NCI-H2171 treated with DMSO at 0.1 percent for 48 hours (cell line): ENCODE results near the gene PPP1R1B.

Source experiments
- DNase-seq: peaks from one replicate; lab custom pipeline; 2025; lab: John Stamatoyannopoulos, UW

Gene PPP1R1B

DNA sequence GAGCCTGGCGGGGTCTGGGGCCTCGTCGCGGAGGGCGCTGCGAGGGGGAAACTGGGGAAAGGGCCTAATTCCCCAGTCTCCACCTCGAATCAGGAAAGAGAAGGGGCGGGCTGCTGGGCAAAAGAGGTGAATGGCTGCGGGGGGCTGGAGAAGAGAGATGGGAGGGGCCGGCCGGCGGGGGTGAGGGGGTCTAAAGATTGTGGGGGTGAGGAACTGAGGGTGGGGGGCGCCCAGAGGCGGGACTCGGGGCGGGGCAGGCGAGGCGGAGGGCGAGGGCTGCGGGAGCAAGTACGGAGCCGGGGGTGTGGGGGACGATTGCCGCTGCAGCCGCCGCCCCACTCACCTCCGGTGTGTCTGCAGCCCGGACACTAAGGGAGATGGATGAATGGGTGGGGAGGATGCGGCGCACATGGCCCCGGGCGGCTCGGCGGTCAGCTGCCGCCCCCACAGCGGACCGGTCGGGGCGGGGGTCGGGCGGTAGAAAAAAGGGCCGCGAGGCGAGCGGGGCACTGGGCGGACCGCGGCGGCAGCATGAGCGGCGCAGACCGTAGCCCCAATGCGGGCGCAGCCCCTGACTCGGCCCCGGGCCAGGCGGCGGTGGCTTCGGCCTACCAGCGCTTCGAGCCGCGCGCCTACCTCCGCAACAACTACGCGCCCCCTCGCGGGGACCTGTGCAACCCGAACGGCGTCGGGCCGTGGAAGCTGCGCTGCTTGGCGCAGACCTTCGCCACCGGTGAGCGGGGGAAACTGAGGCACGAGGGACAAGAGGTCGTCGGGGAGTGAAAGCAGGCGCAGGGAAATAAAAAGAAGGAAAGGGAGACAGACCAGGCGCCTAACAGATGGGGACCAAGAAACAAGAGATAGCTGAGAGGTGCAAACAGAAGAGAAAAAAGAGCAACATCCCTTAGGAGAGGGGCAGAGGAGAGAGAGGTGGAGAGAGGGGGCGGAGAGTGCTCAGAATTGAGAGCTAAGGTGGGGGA lies 41.5 kb downstream of the PPP1R1B start, which contains the start of gene PNMT:
TSS of gene PNMT (plus strand) at position 509 of the 980 bp plus-strand sequence. CDS start at position 532, 23 bp downstream.
- peak; percentile 59 for DNase-seq

DNA sequence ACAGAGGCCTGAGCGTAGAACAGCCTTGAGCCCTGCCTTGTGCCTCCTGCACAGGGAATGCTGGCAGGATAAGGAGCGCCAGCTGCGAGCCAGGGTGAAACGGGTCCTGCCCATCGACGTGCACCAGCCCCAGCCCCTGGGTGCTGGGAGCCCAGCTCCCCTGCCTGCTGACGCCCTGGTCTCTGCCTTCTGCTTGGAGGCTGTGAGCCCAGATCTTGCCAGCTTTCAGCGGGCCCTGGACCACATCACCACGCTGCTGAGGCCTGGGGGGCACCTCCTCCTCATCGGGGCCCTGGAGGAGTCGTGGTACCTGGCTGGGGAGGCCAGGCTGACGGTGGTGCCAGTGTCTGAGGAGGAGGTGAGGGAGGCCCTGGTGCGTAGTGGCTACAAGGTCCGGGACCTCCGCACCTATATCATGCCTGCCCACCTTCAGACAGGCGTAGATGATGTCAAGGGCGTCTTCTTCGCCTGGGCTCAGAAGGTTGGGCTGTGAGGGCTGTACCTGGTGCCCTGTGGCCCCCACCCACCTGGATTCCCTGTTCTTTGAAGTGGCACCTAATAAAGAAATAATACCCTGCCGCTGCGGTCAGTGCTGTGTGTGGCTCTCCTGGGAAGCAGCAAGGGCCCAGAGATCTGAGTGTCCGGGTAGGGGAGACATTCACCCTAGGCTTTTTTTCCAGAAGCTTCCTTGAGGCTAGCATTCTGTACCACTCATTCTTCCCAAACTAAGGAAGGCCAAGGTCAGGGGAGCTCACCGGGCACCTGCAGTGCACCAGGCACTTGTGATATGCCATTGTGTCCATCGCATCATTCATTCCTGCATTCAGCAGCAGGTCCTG lies 43.4 kb downstream of the PPP1R1B start:
- no peak for DNase-seq

DNA sequence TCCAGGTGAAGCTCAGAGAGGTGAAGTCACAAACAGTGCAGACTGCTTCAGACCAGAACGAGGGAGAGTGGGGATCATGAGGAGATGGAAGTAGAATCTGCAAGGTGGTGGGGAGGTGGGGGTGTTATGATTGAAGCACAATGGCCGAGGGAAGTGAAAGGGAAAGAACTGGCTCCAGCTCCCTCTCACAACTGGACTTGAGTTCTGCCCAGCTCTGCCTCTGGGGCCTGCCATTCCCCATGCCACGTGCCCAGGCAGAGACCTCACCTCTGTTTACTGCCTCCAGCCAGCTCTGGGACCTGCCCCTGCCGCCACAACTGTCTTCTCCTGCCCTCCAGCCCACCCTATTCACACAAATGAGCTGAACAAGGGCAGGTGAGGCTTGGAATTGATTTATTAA lies 44.0 kb downstream of the PPP1R1B start:
- DNase-seq = no peak

DNA sequence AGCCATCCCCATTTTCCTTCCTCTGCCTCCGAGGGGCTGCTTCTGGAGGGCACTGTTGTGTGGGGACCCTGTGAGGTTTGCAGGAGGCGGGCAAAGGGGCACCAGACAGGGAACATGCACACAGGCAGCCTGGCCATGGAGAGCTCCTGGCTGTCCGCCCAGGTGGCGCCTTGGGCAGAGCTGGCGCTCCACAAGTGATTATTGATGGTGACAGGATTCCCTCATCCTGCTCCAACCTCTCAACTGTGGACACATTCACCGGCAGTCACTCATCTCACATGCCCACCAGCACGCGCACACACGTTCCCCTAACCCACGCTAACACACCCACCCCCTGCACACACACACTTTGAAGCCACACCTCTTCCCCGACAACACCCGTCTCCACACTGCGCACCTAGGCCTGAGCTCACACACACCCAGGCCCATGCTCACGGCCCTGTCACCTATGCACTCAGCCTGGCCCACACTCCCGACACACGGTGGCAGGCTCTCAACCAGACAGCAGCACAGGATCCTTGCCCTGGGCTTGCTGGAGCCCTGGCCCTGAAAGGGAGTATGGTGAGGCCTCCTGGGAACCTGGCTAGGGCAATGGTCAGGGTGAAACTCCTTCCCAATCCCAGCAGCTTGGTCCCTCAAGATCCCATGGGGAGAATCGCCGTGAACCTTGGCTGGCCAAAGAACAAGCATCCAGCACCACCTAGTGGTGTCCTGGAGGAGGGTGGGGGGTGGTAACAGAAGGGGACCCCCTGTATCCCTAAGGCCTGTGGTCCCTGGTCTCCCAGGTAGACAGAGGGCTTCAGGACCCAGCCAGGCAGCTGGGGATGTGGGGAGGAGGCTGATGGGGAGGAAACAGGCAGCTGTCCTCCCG lies 45.1 kb downstream of the PPP1R1B start:
- no peak for DNase-seq

DNA sequence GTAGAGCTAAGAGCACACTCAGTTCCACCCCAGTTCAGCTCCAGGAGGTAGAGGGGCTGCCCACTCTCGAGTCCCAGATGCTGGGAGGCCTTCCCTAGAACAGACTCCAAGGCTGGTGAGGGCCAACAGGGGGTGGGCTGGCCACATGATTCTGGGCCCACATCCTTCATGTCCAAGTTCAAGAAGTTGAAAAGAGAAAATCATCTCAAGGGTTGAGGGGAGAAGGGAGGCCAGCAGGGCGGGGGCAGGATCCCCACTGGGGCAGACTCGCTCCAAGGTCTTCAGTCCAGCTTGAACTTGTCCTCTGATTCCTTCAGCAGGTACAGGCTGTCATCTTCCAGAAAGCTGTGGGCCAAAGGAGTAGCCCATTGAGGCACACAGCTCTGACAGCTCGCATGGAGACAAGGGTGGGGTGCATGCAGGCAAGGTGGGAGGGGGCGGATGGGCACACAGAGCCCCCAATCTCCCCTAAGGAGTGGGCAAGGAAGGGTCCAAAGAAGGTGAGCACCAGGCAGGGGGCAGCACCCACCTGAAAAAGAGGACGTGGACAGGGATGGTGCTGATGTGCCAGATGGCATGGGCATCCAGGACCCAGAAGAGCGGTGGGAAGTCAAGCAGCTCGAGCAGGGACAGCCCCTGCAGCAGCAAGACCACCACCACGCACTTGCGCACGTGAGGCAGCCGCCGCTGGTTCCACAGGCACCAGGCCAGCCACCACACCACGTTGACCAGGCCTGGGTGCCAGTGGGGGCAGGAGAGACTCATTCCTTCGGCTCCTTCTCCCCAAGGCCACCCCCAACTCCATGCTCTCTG lies 46.0 kb downstream of the PPP1R1B start:
- no peak for DNase-seq

DNA sequence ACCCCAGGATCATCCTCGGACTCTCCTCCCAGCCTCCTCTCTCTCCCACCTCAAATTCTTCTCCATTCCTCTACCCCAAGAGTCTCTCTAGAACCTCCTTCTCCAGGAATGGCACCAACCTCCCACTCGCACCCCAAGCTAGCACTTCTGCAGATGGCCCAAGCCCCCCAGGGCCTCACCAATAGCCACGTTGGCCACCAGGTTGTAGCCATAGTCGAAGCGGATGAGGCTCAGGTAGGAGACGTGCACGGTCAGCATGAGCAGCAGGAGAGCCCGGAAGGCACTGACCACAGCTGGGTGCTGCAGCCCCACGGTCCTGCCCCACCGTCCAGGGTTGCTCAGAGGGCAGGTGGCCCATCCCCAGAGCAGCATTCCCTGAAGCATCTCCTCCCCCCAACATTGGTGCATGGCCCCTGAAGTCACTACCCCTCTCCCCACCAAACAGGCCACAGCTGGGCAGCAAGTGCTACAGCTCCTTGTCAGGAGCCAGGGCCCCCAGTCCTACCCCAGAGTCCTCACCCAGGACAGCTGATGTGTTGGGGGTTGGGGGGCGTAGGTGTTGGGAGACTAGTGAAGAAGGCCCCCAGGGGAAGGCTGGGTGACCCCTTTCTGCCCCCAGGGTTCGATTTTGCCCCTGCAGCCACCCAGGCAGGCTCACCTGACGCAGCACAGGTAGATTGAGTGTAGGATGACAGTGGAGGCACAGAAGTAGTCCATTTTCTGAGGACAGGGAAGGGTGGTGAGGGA lies 46.8 kb downstream of the PPP1R1B start:
- no peak for DNase-seq

DNA sequence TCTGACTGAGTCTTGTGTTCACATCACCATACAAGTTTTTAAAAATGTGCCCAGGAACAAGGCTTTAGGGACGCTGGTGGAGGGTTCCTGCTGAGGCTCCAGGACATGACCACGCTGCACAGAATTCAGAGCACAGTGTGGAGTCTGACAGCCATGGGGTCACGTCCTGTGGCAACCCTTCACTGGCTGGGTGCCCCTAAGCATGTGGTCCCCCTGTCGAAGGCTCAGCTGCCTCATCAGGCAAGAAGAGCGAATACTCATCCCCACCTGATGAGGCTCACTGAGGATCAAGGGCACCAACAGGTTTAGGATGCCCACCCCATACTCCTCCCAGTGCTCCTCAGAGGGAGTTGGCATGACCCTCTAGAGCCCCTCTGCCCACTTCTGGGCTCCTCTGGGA lies 47.4 kb downstream of the PPP1R1B start:
- DNase-seq = no peak

DNA sequence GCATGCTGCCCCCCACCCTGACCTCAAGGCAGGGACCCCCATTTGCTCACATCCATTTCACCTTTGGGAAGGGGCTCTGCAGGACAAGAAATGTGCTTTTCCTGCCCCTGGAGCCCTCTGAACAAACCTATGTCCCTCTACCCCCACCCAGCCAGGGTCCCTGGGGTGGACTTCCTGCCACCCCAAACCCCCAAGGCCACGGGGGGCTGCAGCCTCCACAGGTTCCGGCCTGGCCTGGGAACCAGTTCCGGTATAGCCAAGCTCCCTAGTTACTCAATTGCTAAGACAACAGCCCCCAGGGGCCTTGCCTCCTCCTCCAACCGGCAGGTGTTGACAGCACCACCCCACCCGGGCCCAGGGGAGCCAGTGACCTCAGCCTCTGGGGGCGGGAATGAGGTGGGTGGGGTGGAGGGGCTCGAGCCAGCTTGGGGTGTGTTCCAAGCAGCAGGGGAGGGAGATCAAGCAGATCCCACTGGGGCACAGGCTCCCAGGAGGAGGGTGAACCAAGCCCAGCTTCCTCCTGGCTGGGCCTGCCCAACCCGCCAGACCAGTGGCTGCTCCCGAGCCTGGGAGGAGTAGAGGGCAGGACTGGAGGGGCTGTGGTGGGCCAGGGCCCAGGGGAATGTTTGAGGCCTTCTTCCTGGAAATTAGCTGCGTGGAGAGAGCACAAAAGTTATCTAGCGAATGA lies 48.1 kb downstream of the PPP1R1B start:
- peak; percentile 63 for DNase-seq

DNA sequence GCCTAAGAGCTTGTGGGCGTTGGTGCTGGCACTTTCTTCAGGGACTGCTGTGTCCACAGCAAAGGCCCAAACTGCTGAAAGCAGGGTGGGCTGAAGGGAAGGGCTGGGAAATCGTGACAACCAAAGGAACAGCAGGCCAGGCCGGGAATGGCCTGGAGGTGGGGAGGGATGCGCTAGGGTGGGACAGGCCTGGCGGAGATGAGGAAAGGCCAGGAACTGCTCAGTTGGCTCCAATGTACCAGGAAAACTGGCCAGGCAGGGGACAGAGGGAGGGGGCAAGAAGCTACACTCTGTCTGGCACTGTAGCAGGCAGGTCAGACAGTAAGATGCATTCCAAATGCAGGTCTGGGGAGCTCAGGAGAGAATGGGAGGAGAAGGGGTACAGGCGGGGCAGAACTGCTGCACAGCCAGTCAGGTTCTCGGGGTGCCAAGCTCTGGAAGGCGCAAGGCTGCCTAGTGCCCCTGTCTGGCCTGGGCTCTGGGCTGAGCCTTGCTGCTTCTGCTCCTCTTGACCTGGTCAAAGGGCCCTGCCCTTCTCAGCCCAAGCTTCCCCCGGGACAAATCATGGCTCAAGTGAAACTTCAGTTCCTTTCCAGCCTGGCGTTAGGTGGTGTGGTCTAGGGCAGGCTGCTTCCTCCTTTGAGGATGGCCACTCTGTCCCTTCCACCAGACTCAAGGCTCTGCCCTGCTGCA lies 48.8 kb downstream of the PPP1R1B start:
- no peak for DNase-seq

DNA sequence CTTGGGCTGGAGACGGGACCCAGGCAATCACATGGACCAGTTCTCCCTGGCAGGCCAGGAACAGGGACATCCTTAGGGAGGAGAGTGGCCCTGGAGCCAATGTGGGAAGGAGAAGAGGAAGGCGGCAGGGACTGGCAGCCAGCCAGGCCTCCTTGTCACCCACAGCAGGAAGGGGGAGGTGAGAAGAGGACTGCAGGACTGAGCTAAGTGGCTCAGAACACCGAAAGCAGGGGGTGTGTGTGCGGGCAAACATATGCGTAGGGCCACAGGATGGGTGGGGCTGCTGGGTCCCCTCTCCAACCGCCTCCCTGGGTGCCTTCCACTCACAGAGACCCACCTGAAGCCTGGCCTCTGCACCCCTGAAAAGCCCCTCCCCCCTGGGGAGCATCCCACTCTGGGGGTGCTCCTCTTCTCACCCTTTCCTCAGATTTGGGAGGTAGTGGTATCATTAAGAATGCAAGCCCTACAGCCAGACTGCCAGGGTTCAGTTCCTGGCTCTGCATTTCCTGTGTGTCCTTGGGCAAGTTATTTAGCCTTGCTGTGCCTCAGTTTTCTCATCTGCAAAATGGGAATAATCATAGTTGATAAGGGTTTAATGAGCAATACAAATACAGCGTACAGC lies 49.6 kb downstream of the PPP1R1B start:
- peak; percentile 76 for DNase-seq

DNA sequence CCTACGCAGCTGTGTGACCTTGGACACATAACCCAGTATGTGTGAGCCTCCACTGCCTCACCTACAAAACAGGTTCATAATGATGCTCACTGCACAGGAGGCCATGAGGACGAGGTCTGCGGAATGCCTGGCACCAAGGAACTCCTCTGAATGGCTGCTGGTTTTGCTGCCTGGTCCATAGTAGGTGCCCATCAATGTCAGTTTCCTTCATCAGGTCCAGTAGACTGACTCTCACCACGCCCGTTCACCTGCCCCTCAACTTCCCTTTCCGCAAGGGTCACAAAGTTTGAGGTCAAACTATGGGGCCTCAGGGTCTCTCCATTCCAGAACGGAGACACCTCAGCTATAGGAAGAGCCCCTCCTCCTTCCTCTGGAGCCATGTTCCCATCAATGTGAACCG lies 50.3 kb downstream of the PPP1R1B start:
- no peak for DNase-seq

DNA sequence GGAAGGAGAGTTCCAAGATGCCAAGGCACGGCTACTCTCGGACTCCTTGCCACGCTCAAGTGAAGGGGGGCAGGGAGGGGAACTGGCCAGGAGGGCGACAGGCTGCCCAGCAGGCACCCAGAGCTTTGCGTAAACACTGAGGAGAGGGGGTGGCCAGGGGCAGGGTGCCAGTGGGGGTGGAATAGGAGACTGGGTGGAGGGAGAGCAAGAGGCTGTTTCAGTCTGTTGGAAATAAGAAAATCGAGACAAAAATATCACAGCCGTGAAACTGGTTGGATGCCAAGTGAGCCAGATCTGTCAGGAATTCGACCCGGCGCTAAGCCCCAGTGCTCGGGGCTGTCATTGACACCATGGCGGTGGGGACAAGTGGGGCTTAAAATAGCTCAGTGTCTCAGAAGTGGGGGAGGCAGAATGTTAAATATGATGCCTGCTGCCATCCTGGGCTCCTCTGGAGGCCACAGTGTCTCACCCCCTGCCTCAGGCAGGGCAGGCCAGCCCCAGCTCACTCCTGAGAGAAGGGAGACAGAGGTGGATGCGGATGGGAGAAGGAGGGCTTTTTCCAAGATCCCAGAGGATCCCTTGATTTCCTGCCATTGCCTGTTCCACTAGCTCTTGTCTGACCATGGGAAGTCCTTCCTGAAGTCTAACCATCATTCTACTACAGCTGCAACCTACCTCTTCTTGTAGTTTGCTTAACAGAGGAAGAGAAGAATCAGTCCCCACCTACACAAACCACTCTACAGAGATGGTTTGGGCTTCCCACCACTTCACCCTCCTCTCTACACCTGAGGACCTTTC lies 51.0 kb downstream of the PPP1R1B start:
- peak; percentile 66 for DNase-seq

DNA sequence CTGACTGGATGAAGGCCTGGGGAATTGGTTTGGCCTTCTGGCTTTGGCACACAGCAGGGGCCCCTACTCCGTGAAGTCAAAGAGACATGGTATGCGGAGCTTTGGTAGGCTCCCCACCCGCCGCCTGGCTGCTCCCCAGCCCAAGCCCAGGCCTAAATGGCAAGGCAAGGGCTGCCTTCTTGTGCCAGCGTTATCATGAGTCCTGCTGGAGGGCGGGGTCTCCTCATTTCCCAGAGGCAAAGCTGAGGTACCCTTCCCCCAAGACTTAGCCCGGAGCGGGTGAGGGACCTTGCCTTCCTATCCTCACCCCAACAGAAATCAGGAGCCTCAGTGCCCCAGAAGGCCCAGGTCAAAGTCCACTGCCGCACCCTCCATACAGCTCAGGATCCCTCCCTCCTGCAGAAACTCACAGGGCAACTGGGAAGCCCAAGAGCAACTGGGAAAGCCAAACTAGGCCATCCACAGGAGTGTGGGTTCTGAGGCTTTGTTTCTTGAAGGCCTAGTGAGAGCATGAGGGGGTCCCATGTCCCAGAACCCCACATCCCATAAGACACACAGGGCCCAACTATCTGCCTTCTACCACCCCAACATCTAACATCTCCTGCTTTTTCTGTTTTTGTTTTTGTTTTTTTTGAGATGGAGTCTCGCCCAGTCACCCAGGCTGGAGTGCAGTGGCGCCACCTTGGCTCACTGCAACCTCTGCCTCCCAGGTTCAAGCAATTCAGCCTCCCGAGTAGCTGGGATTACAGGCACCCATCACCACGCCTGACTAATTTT lies 51.8 kb downstream of the PPP1R1B start:
- no peak for DNase-seq

DNA sequence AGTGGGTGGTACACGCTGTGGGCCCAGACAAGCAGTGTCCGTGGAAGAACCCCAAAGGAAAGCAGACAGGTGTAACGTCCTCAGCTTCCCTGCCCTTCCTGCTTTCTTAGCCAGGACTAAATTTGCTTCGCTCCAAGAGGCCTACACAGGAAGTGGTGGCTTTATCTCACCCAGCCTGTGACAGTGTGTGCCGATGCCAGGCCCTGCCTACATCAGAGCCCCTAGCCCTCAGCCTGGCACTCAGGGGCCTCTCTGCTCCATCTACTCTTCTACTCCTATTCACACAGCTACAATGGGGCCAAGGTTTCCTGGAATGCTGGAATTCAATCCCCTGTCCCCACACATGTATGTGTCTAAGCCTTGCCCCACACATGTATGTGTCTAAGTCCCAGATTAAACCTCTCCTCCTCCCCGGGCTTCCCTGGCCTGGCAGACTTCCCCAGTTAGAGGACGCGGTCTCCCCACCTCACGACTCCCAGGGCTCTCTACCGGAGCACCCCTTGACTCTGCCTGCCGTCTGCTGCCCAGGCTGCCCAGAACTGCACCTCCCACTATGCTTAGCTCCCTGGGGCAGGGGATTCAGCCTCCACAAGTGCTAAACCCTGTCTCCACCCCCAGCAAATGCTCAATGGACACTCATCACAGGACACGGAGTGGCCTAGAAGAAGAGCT lies 52.9 kb downstream of the PPP1R1B start:
- DNase-seq = no peak

DNA sequence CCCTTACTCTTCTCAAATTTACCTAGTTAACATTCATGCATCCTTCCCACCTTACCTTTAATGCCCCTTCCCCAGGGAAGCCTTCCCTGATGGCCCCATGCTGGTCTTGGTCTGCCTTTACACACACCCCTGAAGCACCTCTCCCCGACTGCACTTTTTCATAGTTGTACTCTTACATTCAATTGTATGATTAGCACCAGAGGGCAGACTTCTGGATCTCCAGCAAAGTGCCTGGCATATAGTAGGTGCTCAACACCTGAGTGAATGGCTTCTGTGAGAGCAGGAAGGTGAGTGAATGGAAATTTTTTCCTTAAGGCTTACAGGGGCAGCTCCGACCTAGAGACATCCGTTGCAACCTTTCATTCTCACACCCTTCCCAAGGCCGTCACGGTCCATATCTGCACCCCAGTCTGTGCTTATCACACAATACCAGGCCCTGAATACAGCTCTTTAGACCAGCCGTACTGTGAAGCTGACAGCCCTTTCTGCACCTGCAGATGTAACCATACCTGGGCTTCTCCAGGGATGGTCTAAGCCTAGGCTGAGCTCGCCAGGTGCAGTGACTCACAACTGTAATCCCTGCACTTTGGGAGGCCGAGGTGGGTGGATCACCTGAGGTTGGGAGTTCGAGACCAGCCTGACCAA lies 56.7 kb downstream of the PPP1R1B start:
- DNase-seq = no peak
